HL-60/S4 treated with phorbol 12-myristate 13-acetate at 8.2 ng/mL for 4 days and 3 days (cell line): ENCODE measurements around the gene CREB1.

Experiments
- in situ Hi-C: fragments of 300-500 bp; cut with MboI; formaldehyde crosslinking; loops from 2 replicates; pipeline ENCODE4 v1.15.0; 2022; ENCODE audit warnings: low sequenced_read_pairs

CREB1 gene

GRCh38 chr2:207503234-207503633, 26.5 kb upstream of the CREB1 start:
- in situ Hi-C loops, result no loop called here

GRCh38 chr2:207504513-207505170, 25.1 kb upstream of the CREB1 start:
- in situ Hi-C loops, result no loop called here

- in situ Hi-C loops, result no loop called here
These were observed 24.6 kb upstream of the CREB1 start for GRCh38 chr2:207505171-207505570.

GRCh38 chr2:207505728-207506127, 24.0 kb upstream of the CREB1 start:
- in situ Hi-C loops, result no loop called here

- in situ Hi-C loops, result no loop called here
These were observed 23.3 kb upstream of the CREB1 start for GRCh38 chr2:207506426-207506825.

GRCh38 chr2:207510148-207510547, 19.6 kb upstream of the CREB1 start:
- in situ Hi-C loops, result no loop called here

- in situ Hi-C loops, result no loop called here
These were observed 17.9 kb upstream of the CREB1 start for GRCh38 chr2:207511851-207512250.

GRCh38 chr2:207512356-207512755, 17.4 kb upstream of the CREB1 start:
- in situ Hi-C loops, result no loop called here

GRCh38 chr2:207513551-207514257, 16.1 kb upstream of the CREB1 start:
- in situ Hi-C loops, result no loop called here

GRCh38 chr2:207514451-207514850, 15.3 kb upstream of the CREB1 start:
- in situ Hi-C loops, result no loop called here

- in situ Hi-C loops, result no loop called here
These were observed 14.1 kb upstream of the CREB1 start for GRCh38 chr2:207515671-207516070.

GRCh38 chr2:207516206-207516605, 13.6 kb upstream of the CREB1 start:
- in situ Hi-C loops, result no loop called here

- in situ Hi-C loops, result no loop called here
These were observed 6.8 kb upstream of the CREB1 start for GRCh38 chr2:207523005-207523404.

GRCh38 chr2:207525296-207525695, 4.5 kb upstream of the CREB1 start:
- in situ Hi-C loops, result no loop called here

- in situ Hi-C loops, result no loop called here
These were observed 807 bp upstream of the CREB1 start for GRCh38 chr2:207528980-207529329.

- in situ Hi-C loops, result no loop called here
These were observed 634 bp downstream of the CREB1 start for GRCh38 chr2:207530160-207531031.

GRCh38 chr2:207531032-207531952, 1.5 kb downstream of the CREB1 start:
- in situ Hi-C loops, result no loop called here

GRCh38 chr2:207532676-207533075, 2.9 kb downstream of the CREB1 start:
- in situ Hi-C loops, result no loop called here

GRCh38 chr2:207533461-207534008, 3.8 kb downstream of the CREB1 start:
- in situ Hi-C loops, result no loop called here

- in situ Hi-C loops, result no loop called here
These were observed 4.7 kb downstream of the CREB1 start for GRCh38 chr2:207534417-207534816.
